GM19468 (cell line): ENCODE measurements around the gene USP40.

Experiments
- ATAC-seq: cut with Tn5 transposase; IDR thresholded peaks from one replicate; pipeline ENCODE4 v1.9.1; 2021; ENCODE audit warnings: mild to moderate bottlenecking, moderate library complexity, moderate number of reproducible peaks; ENCODE audit not compliant: unreplicated experiment; ENCODE audit errors: extremely low read depth

Gene USP40

DNA sequence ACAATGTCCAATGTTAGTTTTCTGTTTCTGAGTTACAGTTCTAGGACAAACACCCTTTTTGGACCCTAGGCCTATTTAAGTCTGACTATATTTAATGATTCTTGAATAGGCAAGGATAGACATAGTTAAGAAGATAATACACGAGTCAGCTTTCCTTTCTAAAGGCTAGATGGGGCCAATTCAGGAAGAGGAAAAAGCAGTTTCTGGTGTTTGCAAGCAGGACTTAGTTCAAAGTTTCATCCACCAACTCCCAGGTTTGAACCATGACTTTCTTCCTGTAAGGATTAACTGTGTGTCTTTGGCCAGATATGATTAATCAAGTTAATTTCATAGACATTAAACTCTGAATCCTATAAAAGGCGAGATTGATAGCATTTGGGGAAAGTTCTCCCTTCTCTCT lies 66.7 kb downstream of the USP40 start:
- no peak for ATAC-seq

DNA sequence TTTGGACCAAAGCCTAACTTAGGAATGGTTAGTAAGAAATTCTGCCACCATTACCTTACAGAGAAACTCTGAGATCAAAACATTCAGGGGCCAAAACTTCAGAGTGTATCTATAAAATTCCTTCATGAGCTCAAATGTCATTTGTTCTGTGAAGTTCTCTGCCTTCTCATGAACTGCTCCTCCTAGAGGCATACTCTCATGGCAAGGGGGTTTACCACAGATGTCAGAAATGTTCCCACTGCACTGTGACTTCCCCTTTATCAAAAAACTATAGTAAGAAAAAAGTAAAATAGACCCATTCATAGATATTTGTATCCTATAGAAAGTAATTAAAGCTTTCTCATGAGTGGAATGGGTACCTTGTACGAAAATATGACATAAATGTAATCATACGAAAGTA lies 68.5 kb downstream of the USP40 start:
- no peak for ATAC-seq

DNA sequence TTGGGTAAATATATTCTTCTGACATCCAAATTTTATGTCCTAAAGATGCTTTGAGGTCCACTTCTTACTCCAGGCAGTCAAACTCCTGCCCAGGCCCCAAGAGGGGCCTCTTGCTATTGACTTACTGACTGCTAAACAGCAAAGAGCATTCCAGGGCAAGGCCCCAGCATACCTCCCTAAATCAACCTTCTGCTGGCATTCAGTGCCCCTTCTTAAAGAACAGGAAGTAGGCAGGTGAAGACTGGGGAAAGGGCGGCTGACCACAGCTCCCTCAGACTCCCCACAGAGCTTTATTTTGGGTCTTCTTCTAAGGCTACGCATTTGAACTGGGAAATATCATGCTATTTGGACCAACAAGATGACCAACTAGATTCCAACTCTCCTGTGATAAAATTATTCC lies 68.9 kb downstream of the USP40 start:
- ATAC-seq, result no peak

DNA sequence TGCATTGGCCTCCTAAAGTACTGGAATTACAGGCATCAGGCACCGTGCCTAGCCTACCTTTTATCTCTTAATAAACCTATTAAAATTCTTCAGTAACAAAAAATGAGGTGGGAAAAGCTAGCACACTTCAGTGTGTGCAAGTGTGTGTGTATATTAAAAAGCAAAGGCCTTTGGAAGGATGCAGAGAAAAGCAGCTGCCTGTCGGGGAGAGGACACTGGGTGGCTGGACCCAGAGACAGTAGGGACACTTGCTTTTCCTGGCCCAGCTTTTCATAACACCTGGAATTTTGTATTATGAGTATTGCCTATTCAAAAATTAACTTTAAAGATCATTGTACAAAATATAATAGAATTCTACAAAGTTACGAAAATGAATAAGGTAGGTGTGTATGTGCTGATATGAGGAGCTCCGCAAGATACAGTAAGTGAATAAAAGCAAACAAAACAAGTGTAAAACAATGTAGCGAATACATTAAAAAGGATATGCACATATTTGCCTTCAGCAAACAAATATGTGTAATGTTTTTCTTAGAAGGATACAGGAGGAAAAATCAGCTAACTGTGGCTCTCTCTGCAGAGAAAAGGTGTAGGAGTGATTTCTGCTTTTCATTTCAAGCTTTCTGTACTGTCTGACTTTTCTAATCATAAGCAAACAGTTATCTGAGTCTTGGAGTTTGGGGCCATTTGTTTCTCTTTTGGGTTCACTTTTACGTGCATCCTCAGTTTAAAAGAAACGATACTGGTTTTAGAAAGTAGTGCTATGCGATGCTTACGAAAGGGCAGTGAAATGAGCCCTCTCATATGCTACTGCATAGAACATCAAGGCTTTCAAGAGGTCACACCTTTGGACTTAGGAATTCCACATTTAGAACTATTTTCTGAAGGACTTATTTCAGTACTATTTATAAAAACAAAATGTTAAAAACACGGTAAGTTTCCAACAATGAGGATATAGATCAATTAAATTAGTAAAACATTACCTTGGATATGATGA lies 70.8 kb downstream of the USP40 start:
- no peak for ATAC-seq

DNA sequence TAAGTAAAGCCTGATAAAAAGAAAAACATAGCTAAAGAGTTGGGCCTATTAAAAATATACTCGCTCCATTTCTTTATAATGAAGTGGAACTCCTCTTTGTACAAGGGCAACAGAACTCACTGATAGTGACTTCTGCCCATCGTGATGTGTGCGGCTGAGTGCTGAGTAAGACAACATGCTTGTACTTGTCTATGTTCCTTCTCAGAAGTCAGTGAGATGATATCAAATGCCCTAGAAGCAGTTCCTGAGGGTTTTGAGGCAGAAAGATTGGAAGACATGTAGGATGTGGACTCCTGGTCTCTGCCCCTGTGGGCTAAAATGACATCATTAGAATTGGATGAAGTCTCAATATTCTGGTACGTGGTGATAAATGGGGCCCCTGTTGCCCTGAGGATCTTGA lies 73.8 kb downstream of the USP40 start:
- no peak for ATAC-seq

DNA sequence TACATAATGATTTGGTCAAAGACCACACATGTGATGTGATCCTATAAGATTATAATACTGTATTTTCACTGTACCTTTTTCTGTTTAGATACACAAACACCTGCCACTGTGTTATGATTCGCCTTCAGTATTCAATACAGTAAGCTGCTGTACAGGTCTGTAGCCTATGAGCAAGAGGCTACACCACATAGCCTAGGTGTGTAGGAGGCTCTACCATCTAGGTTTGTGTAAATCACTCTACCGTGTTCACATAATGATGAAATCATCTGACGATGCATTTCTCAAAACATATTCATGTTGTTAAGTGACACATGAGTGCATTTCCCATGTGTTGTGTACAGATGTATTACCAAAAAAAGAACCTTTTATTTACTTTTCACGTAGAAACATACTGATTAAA lies 74.5 kb downstream of the USP40 start:
- ATAC-seq, result no peak

DNA sequence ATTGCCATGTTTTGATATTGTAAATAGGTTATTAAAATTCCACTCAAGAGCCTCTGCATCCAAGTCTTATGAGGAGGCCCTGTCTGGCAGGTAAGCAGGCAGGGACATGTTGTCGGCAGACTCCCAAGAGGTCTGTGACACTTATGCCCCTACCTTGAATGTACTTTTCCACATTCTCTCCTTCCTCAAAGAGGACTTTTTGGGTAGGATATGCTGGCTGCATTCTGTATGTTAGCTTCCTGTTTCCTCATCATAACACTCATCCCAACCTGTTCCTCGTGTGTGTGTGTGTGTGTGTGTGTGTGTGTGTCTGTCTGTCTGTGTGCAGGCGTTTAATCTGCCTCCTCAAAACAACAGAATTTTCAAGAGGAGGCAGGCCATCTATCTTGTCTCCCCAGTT lies 75.3 kb downstream of the USP40 start:
- ATAC-seq, result no peak

DNA sequence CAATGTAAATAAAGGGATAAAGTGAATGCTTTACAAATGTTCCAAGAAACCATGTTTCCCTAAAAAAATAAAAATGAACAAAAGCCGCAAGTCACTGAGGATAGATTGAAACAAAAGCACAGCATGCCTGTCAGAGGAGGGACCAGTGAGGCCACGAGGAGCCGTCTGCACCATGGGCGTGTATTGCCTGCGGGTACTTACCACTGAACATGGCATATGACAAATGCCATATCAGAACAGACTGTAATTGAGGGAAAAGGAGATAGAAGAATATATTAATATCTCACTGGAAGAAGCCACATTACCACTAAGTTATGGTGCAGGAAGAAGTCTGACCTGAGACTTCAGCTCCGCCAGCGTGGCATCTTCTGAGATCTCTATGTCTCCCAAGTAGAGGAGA lies 75.8 kb downstream of the USP40 start:
- no peak for ATAC-seq

DNA sequence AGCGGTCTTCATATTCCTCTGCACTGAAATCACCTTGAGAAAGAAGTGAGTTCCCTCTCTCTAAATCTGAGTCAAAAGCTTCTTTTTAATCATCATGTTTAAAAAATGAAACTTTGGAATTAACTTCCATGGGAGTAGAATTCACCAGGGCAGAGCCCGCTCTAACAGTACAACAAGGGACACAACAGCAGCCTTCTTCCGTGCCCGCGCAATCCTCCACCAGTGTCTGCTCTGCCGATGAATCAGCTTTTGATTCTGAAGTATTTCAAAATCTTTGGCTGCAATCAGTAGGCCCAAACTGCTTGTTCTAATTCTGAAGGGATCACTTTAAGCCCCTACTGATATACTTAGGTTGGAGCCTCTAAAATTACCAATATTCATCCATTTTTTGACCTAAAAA lies 76.9 kb downstream of the USP40 start:
- no peak for ATAC-seq

DNA sequence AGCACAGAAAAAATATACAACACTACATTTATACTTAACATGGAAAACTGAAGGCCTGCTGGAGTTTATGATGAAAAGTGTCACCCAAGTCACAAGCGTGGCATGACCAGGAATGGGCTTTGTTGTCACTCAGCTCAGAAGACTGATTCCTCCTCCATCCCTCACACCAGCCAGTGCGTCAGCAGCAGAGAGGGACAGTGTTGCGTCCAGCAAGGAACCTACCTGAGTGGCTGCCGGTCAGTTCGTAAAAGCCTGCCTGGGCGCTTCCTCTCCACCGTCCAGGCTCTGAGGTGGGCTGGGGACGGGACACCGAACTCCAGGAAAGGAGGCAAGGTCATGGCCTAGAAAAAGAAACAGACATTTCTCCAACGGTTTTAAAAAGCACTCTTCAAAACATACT lies 77.4 kb downstream of the USP40 start:
- ATAC-seq, result no peak

DNA sequence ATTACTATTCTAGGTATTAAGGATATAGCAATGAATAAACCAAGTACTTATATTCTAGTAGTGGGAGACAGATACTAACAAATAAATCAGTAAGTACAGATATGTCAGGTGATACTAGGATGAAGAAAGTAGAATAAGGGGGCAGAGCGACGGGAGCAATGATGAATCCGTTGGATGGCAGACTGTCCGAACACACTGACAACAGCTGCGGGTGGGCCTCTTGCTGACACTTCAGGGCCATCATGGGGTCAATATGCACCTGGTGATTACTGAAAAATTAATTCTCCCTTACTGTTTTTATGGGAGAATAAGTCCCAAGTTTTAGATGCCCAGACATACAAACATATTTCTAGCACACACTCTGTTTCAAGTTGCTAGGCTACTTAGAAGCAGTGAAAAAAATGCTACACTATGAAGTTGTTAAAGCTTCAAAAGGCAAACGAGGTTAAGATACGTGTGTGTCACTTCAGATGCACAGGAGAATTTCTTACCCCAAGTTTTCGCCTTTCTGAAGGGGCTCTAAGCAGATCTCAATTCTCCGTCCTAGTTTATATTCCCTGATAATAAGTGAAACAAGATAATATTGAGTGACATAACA lies 78.7 kb downstream of the USP40 start:
- no peak for ATAC-seq

DNA sequence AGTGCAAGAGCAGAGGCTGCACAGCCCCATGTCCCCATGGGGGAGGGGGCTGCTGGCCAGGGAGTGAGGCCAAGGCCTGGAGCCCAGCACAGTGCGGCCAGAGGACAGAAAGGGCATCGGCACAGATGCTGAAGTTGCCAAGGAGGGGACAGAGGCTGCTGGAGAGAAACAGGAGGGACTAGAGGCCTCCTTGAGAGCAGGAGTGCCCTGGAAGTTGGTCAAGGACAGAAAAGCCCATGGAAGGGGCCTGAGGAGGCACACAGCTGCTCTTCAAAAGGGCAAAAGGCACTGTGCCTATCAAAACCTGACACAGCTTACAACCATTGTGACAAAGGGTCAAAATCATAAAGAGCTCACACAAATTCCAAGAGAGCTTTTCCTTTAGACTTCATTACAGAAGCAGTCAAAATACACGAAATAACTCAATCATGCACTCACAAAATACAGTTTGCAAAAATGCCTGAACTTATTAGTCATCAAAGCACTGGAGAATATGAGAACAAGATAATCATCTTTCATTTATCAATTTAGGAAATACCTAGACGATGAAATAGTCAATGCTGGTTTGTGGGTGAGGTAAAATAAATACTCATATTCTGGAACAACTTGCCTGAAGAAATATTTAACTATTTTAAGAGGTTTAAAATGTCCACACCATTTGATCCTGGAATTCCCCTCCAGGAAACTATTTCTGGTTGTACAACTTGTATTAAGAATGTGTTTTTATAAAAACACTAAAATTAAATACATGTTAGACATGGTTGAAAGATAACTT lies 79.6 kb downstream of the USP40 start:
- ATAC-seq, result no peak

DNA sequence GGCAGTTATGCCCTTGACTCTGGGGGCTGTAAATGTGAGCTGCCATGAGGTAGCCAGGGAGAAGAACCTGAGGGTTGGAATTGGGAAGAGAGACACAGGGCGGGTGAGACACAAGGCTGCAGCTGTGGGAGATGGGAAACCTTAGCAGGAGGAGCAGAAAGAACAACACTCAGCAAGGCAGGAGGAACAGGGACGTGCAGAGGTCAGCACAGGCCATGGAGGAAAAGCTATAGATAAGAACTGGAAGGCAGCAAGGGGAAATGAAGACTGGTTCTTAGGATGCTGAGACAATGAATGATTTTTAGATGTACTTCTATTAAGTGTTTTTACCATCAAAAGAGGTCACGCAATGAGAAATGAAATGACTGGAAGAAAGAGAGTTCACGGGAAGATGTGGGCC lies 80.2 kb downstream of the USP40 start:
- ATAC-seq, result no peak

DNA sequence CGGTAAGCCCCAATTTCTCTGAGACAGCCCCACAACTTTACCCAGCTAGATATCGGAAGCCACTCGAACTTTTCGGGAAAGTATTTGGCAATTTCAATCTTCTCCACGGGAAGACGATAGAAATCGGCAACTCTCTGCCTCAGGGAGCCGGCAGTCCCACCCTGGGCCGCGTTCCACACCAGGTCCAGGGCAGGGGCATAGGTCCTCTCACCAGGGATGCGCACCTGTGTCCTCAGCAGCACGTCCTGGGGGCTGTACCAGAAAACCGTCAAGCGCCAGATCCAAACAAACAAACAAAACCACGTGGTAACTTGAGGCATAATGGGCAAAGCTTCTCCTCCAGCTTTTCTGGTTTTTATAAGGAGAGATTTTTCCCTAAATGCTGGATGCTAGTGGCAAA lies 80.9 kb downstream of the USP40 start:
- no peak for ATAC-seq

DNA sequence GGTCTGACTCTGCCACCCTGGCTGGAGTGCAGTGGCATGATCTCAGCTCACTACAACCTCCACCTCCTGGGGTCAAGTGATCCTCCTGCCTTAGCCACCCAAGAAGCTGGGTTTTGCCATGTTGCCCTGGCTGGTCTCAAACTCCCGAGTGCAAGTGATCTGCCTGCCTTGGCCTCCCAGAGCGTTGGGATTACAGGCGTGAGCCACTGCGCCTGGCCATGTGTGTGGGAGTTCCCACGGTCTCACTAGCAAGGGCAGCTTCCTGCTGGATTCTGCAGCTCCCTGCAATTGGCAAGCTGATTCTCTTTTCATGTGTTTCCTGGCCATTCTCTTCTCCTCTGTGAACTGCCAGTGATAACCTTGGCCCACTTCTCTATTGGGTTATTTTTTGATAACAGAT lies 84.0 kb downstream of the USP40 start:
- no peak for ATAC-seq

DNA sequence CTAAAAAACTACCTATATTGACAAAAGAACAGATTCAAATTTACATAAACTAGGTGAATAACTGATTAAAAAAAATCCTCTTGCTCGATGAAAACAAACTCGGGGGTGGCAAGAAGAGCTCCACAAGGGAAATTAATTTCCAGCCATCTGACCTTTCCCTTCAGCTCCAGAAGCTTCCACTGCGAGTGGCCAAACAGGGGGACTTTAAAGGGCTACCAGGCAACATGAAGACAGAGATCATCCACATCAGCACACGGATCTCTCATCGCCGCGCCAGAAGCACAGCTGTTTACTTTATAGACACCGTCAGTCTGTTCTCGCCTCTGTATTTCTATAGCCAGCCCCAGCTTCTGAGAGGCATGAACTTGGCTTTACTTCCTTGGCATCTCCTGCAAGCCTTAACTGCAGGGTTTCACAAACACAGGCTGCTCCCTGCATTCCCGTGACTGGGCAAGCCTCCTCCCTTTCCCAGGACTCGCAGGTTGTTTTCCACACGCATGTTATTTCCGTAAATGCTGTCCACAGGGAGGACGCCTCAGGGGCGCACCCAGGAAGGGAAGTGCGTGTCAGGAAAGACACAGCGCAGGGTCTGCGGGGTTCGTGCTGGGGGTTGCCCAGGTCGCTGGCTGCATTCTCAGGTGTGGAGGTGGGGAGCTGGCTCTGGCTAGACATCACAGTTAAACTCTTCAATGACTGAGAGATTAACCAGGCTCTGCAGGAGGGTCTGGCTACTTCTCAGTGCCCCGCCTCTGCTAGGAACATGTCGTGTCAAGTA lies 85.0 kb downstream of the USP40 start:
- ATAC-seq, result no peak

DNA sequence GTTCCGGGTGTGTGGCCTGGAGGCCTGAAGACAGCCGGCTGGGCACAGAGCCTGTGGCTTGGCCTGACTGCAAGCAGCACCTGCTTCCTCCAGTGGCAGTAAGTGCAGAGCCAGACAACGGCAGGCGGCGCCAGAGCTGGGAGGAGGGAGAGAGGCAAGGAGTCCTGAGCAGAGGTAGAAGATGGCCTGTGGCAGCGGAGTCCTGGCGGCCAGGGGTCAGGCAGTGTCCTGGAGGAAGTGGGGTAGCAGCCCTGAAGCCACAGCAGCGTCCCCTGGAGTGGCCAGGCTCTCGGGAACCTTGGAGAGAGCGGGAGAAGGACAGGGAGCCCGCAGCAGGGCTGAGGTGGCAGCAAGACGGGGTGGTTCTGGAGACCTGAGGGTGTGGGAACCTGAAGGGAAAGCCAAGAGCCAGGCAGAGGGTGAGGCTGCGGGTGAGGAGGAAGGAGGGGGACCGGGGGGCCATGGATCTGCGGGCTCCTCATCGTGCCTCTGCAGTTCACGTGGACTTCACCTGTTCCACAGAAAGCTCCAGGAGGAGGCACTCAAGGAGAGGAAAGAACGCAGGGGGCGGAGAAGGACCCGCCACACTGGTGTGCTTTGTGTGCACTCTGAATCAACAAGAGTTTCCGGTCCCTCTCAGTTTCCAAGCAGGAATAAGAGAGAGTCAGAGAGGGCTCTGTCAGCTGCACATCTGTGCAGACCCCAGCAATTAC lies 85.9 kb downstream of the USP40 start:
- no peak for ATAC-seq

DNA sequence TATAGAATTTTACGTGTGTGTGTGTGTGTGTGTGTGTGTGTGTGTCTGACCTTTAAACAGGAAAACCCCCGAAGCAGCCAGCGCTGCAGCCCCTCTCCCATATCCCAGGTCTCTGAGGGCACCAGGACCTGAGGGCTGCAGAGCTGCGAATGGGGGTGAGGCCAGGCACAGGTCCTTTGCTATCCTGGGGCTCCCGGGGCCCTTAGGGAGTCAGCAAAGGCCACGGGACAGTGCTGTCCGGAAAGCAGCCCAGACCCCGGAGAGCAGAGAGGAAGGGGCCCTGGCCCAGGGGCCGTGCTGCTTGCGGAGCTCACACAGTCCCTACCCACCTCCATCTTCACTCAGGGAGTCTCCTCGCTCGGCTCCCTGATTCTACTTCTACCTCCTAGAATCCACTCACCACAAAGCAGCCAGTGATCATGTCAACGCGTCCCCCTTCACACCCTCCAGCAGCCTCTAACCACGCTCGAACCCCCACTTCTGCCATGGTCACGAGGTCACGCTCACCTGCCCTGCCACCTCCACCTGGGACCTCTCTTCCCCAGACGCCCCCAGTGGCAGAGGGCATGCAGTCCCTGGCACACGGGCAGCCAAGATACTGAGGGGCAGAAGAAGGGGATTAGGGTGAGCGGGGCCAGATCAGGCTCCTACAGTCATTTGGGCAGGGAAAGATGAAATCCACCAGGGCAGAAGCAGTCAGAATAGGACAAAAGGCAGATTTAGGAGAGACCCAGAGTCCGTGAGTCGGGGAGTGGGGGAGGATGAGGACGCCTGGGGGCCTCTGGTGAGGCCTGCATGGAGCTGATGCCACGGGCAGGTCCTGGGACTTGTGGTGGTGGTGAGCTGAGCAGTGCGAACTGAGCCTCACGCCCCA lies 86.7 kb downstream of the USP40 start:
- no peak for ATAC-seq
